Inflammatory macrophage treated with lipopolysaccharide for 4 hours (primary cell): ENCODE results near the gene GPRC5B.
A peak's percentile ranks its signal among the peaks of the same experiment; 100 is the strongest.

ENCODE experiments used
- DNase-seq: peaks from one replicate; pipeline ENCODE4 v3.0.0-alpha.2; 2020

GPRC5B gene

DNA sequence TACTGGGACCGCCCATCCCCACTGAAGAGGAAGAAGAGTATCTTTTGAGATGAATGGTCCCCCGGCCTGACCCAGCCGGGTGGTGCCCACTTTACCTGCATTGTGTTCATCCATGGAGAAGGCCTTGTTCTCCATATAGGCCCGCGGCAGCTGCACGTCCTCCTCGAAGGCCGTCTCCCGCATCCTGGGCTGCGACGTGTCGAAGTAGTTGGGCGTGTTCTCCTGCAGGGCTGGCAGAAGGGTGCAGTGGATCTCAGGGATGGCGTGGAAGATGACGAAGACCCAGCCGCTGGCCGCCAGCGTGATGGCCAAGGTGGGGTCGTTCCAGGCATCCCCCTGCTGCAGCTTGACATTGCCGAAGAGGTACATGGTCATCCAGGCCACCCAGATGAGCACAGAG, 12.9 kb downstream of the GPRC5B start:
- no peak for DNase-seq

- no peak for DNase-seq
These were observed 16.2 kb downstream of the GPRC5B start for GRCh38 chr16:19868421-19868820.

- no peak for DNase-seq
These were observed 20.1 kb downstream of the GPRC5B start for GRCh38 chr16:19864566-19864965.

DNA sequence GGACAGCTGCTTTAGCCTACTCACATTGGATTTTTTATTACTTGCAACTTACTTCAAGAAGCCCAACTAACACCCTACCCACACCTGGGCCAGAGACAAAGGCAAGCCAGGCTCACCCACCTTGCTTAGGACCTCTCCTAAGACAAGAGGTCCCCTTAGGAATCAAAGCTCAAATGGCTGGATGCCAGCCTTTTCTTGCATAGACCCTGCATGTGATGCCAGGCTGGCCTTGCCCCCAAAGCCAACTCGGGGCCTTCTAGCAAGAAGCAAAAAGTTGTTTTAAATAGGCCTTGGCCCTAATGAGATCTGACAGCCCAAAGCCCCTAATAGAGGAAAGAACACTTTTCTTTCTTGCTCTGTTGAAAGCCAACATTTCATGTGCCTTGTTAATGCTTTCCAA, 20.7 kb downstream of the GPRC5B start:
- DNase-seq, result no peak

- no peak for DNase-seq
These were observed 22.8 kb downstream of the GPRC5B start for GRCh38 chr16:19861811-19862327.

DNA sequence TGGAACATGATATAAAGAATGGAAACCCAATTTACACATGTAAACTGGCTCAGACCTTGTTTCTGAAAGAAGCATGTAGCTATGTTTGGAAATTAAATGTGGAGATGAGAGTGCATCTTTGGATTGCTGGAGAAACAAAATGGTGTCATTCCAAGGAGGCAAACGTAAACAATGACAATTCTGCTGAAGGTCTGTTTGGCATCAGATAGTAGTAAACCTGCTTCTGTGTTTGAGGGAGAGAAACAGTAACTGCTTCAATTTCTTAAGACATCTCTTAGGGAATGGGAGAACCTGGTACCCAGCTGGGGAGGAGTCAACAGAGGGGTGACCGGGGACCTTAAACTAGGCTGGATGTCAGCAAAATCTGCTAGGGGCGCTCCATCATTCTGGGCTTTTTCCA, 23.5 kb downstream of the GPRC5B start:
- DNase-seq, result no peak

DNA sequence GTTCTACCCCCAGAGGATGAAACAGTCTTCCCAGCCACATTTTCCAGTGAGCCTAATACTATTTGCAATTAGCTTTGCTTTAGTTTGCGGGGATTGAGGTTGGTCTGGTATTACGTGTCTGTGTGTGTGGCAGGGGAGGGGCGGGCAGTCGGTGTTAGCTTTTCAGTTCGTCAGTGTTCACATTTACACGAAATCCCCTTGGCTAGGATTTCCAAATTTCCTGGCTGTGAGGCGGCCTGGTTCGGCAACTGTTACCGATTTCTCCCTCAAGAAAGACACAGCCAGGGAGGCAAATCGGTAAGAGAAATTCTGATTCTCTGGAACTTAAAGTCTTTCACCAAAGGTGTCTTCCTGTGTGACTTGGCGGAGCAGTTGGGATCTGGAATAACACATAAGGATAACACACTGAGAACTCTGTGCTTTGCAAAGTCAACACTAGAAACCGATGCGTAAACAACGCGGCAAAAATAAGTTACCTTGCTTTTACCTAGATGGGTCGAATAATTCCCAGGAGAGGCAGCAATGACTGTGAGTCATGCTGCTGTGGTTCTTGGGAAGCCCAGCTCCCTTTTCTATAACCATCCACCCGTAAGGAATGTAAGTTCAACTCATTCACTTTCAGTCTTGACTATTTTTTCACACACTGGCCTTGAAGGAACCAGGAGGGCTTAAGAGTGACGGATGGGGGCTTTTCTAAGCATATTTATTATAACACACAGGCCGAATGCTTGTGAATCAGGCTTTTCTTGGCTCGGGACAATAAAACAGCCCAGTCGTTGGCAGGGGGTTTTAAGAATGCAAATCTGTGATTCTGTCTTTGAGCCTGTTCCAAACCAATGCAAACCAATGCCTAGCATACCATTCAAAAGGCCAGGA, 24.2 kb downstream of the GPRC5B start:
- DNase-seq, result no peak

GRCh38 chr16:19859603-19860002, 25.0 kb downstream of the GPRC5B start:
- DNase-seq, result no peak

DNA sequence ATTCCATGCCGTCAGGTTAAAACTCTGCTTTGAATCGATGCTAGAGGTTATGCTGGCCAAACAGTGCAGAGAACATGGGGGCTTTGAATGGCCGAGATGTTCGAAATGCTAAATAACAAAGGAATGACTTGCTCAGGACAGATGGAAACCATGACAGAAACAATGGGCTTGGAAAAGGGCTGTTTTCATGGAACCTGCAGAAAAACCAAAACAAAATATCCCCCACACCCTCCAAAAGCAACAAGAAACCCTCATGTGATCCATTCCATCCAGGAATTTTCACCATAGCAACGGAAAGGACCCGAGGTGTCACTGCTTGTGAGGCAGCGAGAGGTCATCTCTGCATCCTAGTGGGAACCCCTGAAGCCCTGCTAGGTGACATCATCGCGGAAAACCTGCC, 25.5 kb downstream of the GPRC5B start:
- no peak for DNase-seq

DNA sequence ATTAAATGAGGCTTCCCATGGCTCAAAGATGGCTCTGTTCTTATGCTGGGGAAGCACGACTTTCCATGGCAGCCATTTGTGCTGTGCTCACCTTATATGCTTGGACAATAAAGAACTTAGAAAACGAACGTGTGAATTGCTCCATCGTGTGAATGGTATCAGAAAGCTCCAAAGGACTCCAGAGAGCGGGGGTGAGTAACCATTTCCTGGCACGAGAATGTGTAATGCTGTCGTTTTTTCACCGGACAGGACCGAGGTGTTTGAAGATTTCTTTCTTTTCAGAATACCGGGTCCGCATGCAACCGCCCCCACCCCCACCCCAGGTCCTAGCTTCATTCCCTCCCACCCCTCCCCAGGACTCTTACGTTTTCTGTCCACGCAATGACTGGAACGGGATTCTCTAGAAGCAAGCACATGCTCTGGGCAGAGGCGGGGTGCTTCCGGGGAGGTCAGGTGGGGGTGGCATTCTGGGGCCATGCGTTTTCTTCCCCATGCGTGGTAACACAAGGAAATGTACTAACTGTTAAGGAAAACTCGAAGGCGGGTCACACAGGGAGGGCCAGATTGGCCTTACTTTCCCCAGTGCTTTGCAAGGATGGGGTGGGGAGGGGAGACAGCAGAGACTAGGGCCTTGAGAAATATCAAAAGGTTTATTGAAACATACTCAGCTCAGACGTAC, 26.2 kb downstream of the GPRC5B start:
- DNase-seq, result no peak

DNA sequence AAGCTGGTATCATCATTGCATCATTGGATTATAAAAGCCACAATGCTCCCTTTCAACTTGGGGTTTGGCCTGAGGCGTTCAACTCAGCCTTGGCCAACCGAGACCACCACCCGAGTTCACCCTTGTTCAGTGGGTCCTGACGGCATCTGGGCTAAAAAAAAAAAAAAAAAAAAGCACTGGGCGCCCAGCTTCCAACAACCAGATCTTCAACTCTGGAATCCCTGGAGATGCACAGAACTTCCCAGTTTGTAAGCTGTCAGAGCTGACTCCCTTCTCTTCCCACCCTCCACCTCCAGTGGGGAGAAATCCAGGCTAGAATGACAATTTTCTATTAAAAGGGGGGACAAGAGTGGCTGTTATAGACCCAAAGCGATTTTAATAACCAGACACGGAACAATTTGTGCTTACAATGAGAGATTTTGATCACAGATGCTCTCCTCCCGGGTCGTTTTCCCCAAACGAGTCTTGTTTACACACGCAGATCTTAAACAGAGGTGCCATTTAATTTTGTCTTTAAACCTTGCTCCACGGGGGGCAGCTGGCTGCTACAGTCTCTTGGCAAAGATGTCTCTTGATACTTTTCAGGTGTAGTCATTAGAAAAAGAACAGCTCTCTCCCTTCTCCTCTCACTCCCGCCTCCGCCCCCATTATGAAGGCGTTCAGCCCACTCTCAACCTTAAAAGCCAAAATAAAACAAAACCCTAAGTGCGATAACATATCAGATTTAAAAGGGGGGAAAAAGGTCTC, 26.9 kb downstream of the GPRC5B start:
- no peak for DNase-seq

- DNase-seq, result no peak
These were observed 28.5 kb downstream of the GPRC5B start for GRCh38 chr16:19856120-19856519.

- DNase-seq, result no peak
These were observed 30.1 kb downstream of the GPRC5B start for GRCh38 chr16:19854543-19854876.

GRCh38 chr16:19853742-19854542, 30.7 kb downstream of the GPRC5B start:
- no peak for DNase-seq

- DNase-seq, result no peak
These were observed 31.4 kb downstream of the GPRC5B start for GRCh38 chr16:19853132-19853741.

DNA sequence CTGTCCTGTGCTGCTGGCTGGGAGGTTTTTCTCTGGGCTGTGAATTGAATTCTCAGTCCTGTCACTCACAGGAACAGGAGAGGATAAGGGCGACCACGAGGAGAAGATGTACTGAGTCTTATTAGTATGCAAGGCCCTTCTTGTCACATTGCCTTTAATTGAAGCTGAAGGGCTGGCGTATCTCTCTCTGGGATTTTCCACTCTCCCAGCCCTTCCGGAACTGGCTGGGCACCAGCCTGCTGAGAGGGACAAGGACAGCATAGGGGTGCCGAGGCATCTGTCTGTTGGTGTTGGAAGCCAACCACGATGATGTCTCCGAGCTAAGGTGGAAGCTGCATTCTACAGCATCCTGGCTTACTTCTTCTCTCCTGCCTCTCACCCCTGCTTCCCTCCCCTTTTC, 33.2 kb downstream of the GPRC5B start:
- no peak for DNase-seq

GRCh38 chr16:19850131-19850817, 34.4 kb downstream of the GPRC5B start:
- DNase-seq, result no peak

GRCh38 chr16:19848756-19849155, 35.9 kb downstream of the GPRC5B start:
- peak; percentile 36 for DNase-seq

- no peak for DNase-seq
These were observed 38.2 kb downstream of the GPRC5B start for GRCh38 chr16:19846436-19846835.

GRCh38 chr16:19844945-19845641, 39.6 kb downstream of the GPRC5B start:
- DNase-seq, result no peak

DNA sequence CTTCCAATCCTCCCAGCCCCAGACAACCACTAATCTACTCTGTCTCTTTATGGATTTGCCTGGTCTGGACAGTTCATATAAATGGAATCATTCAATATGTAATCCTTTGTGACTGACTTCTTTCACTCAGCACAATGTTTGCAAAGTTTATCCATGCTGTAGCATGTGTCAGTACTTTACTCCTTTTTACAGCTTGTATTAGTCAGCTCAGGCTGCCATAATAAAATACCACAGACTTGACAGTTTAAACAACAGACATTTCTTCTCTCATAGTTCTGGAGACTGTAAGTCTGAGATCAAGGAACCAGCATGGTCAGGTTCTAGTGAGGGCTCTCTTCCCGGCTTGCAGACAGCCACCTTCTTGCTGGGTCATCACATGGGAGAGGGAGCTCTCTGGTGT, 41.3 kb downstream of the GPRC5B start:
- DNase-seq, result no peak
